IMR-90 (cell line): ENCODE measurements around the gene RECK. TPM values are rescaled to one million over a fixed set of nuclear protein-coding genes. Genes with fewer than 3 reads are reported as not detected.
"Not testable (repeated sequence)": the region's sequence is repeated elsewhere in the genome, so short reads cannot be mapped to it uniquely, and the experiment has no call there.

Experiments used
- ATAC-seq: fragments of 200-7000 bp; cut with Tn5 transposase; 2 replicates; pipeline ENCODE4 v1.9.1; 2020; ENCODE audit warnings: low read depth, mild to moderate bottlenecking, moderate library complexity
- BruUV-seq: library from RNA; stranded (reverse); fragments of 400-500 nt; replicated peaks from 2 replicates; lab custom pipeline; 2021; lab: Mats Ljungman, UMichigan
- CTCF ChIA-PET: fragments of 300-600 bp; formaldehyde crosslinking; extraction: SDS; loops from one replicate; lab custom pipeline; 2021; ENCODE audit warnings: antibody characterized with exemption; lab: Yijun Ruan, JAX
- POLR2A ChIA-PET: fragments of 300-600 bp; sonication (Branson Sonifier 250); formaldehyde crosslinking; loops from one replicate; lab custom pipeline; 2022; ENCODE audit warnings: antibody characterized with exemption; ENCODE audit not compliant: unreplicated experiment; lab: Charles Lee
- DNase-seq: peaks from one replicate; pipeline ENCODE4 v3.0.0; 2013
- H2AFZ ChIP-seq: replicated peaks from 2 replicates; pipeline ENCODE3; 2013; ENCODE audit warnings: low read length, mild to moderate bottlenecking; ENCODE audit not compliant: poor library complexity
- H2AK5ac ChIP-seq: 2 replicates; pipeline ENCODE4 v1.6.1; 2013; ENCODE audit warnings: low read depth, low read length, inconsistent platforms
- H2AK9ac ChIP-seq: replicated peaks from 2 replicates; pipeline ENCODE3; 2013; ENCODE audit warnings: mild to moderate bottlenecking, low read depth, low read length, moderate library complexity; ENCODE audit not compliant: poor library complexity
- H2BK120ac ChIP-seq: 2 replicates; pipeline ENCODE4 v1.6.1; 2013; ENCODE audit warnings: low read depth, low read length, inconsistent platforms
- H2BK15ac ChIP-seq: 3 replicates; pipeline ENCODE4 v1.6.1; 2013; ENCODE audit warnings: low read depth, low read length, inconsistent platforms
- H2BK20ac ChIP-seq: 2 replicates; pipeline ENCODE4 v1.6.1; 2013; ENCODE audit warnings: low read depth, mild to moderate bottlenecking, inconsistent platforms, low read length, moderate library complexity
- H2BK5ac ChIP-seq: 2 replicates; pipeline ENCODE4 v1.6.1; 2013; ENCODE audit warnings: mild to moderate bottlenecking, low read depth, low read length, inconsistent platforms; ENCODE audit not compliant: poor library complexity, severe bottlenecking
- H3K14ac ChIP-seq: replicated peaks from 2 replicates; pipeline ENCODE4 v1.6.1; 2013; ENCODE audit warnings: low read depth, low read length, inconsistent platforms
- H3K18ac ChIP-seq: 2 replicates; pipeline ENCODE4 v1.6.1; 2013; ENCODE audit warnings: low read depth, low read length, control low read depth
- H3K23ac ChIP-seq: 2 replicates; pipeline ENCODE4 v1.6.1; 2013; ENCODE audit warnings: low read depth, low read length, inconsistent platforms
- H3K27ac ChIP-seq: 2 replicates; pipeline ENCODE4 v1.5.1; 2013; ENCODE audit warnings: mild to moderate bottlenecking, control low read depth, low read length; ENCODE audit not compliant: insufficient read depth
- H3K27me3 ChIP-seq: 2 replicates; pipeline ENCODE4 v1.6.1; 2013; ENCODE audit warnings: low read length; ENCODE audit not compliant: control insufficient read depth, insufficient read depth
- H3K36me3 ChIP-seq: 2 replicates; pipeline ENCODE4 v1.6.1; 2013; ENCODE audit warnings: low read length, mixed read lengths; ENCODE audit not compliant: control insufficient read depth, insufficient read depth
- H3K4ac ChIP-seq: 2 replicates; pipeline ENCODE4 v1.6.1; 2013; ENCODE audit warnings: low read depth, low read length, inconsistent platforms
- H3K4me1 ChIP-seq: 2 replicates; pipeline ENCODE4 v1.6.1; 2013; ENCODE audit warnings: low read length, mixed read lengths; ENCODE audit not compliant: control insufficient read depth, insufficient read depth
- H3K4me2 ChIP-seq: 2 replicates; pipeline ENCODE4 v1.6.1; 2013; ENCODE audit warnings: low read depth, mild to moderate bottlenecking, control low read depth, low read length, moderate library complexity
- H3K4me3 ChIP-seq: 2 replicates; pipeline ENCODE4 v1.5.1; 2013; ENCODE audit warnings: low read depth, mild to moderate bottlenecking, control low read depth, low read length, moderate library complexity; ENCODE audit not compliant: insufficient read depth
- H3K56ac ChIP-seq: 2 replicates; pipeline ENCODE4 v1.6.1; 2013; ENCODE audit warnings: low read length, inconsistent platforms; ENCODE audit not compliant: insufficient read depth; ENCODE audit errors: extremely low read depth
- H3K79me1 ChIP-seq, 2 experiments: 2 replicates each; pipeline ENCODE4 v1.6.1; 2013; ENCODE audit warnings: low read length in 2 of 2, inconsistent platforms in 1 of 2, low read depth in 1 of 2
- H3K9ac ChIP-seq: 2 replicates; pipeline ENCODE4 v1.6.1; 2013; ENCODE audit warnings: low read depth, low read length, control low read depth
- H3K9me1 ChIP-seq: 2 replicates; pipeline ENCODE4 v1.6.1; 2013; ENCODE audit warnings: low read length, inconsistent platforms; ENCODE audit not compliant: insufficient read depth
- H3K9me3 ChIP-seq: 2 replicates; pipeline ENCODE4 v1.6.1; 2013; ENCODE audit warnings: low read length; ENCODE audit not compliant: control insufficient read depth, insufficient read depth
- H4K20me1 ChIP-seq: 2 replicates; pipeline ENCODE4 v1.6.1; 2013; ENCODE audit warnings: low read length, inconsistent platforms; ENCODE audit not compliant: insufficient read depth
- H4K5ac ChIP-seq: 2 replicates; pipeline ENCODE4 v1.6.1; 2013; ENCODE audit warnings: mild to moderate bottlenecking, low read depth, low read length, control low read depth
- H4K8ac ChIP-seq, 2 experiments: 2 replicates each; pipeline ENCODE4 v1.6.1; 2013; ENCODE audit warnings: low read depth in 2 of 2, low read length in 2 of 2, control low read depth in 1 of 2, inconsistent platforms in 1 of 2
- H4K91ac ChIP-seq: 2 replicates; pipeline ENCODE4 v1.6.1; 2013; ENCODE audit warnings: low read depth, low read length, inconsistent platforms; ENCODE audit not compliant: insufficient read depth
- WGBS, 2 experiments: methylation state at CpG; one replicate each; pipeline versions ENCODE4 v1.1.5 to v1.1.7; 2013; ENCODE audit warnings: missing lambda C conversion rate in 2 of 2; ENCODE audit not compliant: insufficient read length in 1 of 2; ENCODE audit errors: extremely low coverage in 2 of 2; 5-methylcytosine and 5-hydroxymethylcytosine counted together
- dilution Hi-C: fragments of 300-500 bp; cut with HindIII; formaldehyde crosslinking; loops from one replicate; pipeline ENCODE4 v1.14.3; 2018; ENCODE audit warnings: low sequenced_read_pairs; ENCODE audit not compliant: unreplicated experiment
- in situ Hi-C: fragments of 300-500 bp; cut with MboI; formaldehyde crosslinking; loops from 3 replicates; pipeline ENCODE4 v1.14.3; 2019; ENCODE audit warnings: low sequenced_read_pairs, inconsistent platforms, mixed read lengths
- intact Hi-C: fragments of 100-400 bp; cut with micrococcal nuclease; formaldehyde crosslinking; loops from 2 replicates; pipeline ENCODE4 v1.10.0; 2022
- polyA plus RNA-seq, 3 experiments: library from polyadenylated mRNA; depleted of rRNA; stranded (reverse); fragments of >200 nt; gene quantifications; 2 replicates each; pipeline ENCODE4 v1.2.3, GENCODE V29; 2012; ENCODE audit warnings: low replicate concordance in 1 of 3
- total RNA-seq: library from RNA; depleted of rRNA; stranded (reverse); fragments of >200 nt; gene quantifications from 2 replicates; pipeline ENCODE4 v1.2.3, GENCODE V29; 2012

The RECK gene
- total and polyA plus RNA-seq, 2 of the 4 experiments (the other 2 are of a cell fraction) = 23.5 to 44.0 TPM

DNA sequence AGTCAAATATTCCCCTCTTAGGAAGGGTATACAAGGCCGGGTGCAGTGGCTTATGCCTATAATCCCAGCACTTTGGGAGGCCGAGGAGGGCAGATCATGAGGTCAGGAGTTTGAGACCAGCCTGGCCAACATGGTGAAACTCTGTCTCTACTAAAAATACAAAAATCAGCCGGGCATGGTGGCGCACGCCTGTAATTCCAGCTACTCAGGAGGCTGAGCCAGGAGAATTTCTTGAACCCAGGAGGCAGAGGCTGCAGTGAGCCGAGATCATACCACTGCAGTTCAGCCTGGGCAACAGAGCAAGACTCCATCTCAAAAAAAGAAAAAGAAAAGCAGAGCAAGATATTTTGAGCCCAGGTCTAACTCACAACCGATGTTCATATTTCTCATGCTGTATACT, 95.0 kb downstream of the RECK start:
- H3K9me1 ChIP-seq, H3K79me1 ChIP-seq, H2BK20ac ChIP-seq, DNase-seq, H3K27me3 ChIP-seq, H2BK120ac ChIP-seq, H2BK15ac ChIP-seq, ATAC-seq, in situ Hi-C loops, H3K14ac ChIP-seq, H3K9me3 ChIP-seq, intact Hi-C loops, H3K36me3 ChIP-seq, H3K4ac ChIP-seq, CTCF ChIA-PET, H4K91ac ChIP-seq, H3K23ac ChIP-seq, H2AK9ac ChIP-seq, POLR2A ChIA-PET, H2AK5ac ChIP-seq, H4K8ac ChIP-seq, H3K4me2 ChIP-seq, H2AFZ ChIP-seq, H3K4me3 ChIP-seq, H3K27ac ChIP-seq, H2BK5ac ChIP-seq, H3K18ac ChIP-seq, dilution Hi-C loops, BruUV-seq, H3K56ac ChIP-seq, H4K20me1 ChIP-seq, H3K9ac ChIP-seq, H4K5ac ChIP-seq, H3K4me1 ChIP-seq: not testable (repeated sequence)
- whole genome bisulfite sequencing, 2 experiments = 100% methylated on average over 1 of the region's 7 CpGs; no CpG with 5 or more reads in 1 of the 2 experiments
